ENCODE data around the gene ZNF275.
"Not testable (repeated sequence)": the region's sequence is repeated elsewhere in the genome, so short reads cannot be mapped to it uniquely, and the experiment has no call there.

The ZNF275 gene

DNA sequence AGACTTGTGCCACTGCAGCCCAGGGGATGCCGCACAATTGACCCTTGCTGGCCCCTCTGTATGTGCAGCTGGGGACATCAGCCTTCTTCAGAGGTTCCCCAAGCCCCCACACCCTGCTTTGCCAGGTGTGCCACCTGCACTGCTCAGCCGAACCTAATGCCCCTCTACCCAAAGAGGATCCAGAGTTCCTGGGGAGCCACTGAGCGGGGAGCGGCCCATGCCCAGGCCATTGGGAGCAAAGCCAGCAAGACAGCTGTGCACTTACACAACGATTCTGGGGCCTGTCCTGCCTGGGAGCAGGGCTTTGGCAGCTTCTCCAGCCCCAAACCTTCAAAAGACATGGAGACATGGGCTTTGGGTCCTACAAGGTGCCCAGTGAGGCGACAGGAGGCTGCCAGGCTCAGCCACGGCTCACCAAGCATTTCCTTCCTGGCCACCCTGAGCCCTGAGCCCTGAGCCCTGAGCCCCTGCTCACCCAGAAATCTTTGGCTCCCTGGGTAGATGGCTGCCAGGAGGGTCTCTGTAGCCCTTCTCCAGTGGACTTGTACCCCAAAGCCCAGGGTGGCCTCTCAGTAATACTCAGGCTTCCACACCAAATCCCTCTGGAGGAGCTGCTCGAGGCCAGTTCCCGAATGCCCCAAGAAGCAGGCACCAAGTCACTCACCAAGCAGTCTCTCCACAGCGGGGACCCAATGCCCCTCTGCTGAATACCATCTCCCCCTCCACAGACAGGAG lies 54.2 kb downstream of the ZNF275 start:
- DNase-seq, result no peak

DNA sequence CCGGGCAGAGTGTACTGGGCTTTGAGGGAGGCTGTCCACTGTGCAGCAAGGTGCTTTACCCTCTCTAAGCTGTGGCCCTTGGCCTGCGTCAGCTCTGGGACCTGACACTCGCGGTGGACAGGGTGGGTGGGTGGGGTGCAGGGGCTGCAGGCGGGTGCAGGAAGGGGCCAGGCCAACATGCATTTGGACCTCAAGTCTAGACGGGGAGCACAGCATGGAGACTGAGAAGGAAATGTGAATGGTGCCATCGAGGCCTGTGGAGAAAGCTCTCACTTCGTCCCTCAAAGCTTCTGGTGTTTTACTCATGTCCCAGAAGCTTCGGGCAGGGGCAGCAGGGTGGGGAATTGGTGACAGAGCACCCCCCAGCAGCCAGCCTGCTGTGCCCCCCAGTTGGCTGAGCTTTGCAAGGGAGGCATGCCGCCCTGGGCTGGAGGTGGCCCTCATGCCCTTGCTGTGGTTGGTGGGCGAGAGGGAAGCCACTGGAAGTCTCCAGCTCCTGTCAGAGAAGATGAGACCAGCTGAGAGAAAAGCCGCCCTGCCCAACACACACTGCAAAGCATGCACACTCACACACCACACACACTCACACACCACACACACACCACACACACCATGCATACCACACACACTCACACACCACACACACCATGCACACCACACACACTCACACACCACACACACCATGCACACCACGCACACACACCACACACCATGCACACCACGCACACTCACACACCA lies 54.9 kb downstream of the ZNF275 start:
- DNase-seq, result no peak

DNA sequence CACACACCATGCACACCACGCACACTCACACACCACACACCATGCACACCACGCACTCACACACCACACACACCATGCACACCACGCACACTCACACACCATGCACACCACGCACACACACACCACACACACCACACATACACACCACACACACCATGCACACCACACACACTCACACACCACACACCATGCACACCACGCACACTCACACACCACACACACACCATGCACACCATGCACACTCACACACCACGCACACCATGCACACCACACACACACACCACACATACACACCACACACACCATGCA lies 55.5 kb downstream of the ZNF275 start:
- DNase-seq, result not testable (repeated sequence)

DNA sequence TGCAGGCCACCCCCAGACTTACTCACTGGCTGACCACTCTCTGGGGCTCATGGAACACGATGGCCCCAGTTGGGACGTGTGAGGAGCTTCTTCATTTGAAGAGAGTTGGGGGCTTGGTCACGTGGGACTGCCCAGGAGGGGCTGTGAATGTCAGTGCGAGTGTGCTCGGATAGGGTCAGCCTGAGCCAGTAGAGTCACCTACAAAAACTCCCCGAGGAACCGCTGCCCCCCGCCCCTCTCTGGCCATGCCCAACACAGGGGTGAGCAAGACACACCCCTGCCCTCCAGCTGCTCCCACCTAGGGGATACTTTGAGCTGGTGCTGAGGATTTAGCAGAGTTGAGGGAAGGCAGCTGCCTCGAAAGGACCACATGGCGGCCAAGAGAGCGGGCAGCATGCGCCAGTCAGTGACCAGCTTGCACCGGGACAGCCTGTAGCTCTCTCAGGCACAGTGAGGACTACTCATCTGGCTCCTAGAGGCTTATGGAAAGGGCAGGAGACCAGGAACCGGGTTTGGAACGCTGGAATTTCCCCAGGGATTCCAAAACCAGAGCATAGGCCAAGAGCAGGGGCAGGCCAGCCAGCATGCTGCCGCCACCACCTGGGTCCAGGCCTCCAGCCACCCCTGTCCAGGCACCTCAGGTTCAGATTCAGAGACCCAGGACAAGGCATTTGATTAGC lies 58.8 kb downstream of the ZNF275 start:
- DNase-seq, result no peak

DNA sequence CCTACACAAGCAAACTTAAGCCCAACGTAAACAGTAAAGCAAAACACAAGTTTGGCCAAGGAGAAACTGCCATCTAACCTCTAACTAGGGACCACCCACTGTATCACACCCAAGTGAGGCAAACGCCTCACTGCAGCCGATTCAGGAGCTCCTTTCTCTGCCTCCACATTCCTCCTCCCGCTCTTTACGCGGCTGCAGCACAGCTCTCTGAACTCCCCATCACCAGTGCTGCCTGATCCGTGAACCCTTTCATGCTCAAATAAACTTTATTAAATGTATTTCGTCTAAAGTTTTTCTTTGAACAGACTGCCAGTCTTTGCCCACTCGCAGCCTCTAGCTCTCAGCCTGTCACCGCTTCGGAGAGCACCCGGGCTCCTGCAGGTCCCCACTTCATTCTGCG lies 60.7 kb downstream of the ZNF275 start:
- no peak for DNase-seq

DNA sequence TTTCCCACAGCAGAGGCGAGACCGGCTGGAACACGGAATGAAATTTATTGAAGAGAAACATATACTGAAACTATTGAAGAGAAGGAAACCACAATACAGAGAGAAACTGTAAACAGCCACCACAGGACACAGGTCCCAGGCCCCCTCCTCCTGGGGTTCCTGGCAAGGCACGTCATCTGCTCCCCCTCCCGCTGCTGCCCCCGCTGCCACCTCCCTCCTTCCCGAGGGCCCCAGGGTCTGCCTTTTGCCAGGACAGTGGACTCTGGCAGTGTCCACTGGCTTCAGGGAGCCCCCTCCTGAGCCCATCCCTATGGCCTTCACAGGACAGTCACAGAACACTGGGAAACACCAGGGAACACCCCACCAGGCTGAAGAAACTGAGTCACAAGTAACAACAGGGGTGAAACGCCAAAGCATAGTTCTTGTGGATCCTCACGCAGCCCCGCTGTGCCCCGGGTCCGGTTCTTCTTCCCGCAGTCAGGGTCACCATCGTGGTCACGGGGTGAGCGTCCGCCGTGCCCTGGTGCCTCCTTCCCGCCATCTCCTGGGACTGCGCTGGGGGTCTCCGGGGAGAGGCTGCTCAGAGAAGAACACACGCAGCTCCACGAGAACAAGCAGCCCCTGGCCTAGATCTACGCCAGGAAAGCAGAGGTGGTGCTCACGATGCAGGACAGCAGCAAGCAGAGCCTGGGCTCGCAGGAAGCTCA lies 61.8 kb downstream of the ZNF275 start:
- DNase-seq, result no peak

DNA sequence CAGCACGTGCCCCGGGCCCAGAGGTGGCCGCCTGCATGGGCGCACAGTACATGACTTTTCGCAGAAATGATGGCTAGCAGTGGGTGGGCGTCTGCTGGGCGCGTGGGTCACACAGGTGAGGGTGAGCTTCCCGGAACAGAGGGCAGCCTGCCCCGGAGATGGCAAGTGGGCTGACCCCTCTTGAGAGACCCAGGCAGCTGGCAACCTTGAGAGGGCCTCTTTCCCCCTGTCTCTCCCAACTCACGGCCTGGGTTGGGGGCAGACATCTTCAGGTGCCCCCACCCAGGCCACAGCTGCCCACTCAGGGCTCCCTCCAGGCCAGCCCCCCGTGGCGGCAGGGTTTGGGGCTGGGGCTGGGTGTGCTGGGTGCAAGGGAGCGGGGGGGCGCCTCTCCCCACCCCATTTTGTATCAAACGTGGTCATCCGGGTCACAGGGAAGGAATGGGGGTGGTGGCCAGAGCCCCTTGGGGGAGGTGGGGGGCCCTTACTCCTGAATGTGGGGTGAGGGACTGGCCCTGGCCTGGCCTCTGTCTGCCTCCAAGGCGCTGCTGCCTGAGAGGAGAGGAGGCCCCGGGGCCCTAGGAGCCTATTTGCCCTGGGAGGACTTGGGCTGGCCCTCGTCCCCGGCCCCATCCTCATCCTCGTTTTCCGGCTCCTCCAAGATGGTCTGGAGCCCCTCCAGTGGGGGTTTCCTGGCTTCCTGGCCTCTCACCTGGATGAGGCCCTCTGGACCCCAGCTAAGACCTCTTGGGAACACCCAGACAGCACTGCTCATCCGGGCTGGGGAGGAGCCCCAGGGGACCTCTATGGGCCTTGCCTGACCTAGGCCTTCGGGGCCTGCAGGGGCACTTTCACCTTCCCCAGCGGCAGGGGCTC lies 62.6 kb downstream of the ZNF275 start:
- no peak for DNase-seq

DNA sequence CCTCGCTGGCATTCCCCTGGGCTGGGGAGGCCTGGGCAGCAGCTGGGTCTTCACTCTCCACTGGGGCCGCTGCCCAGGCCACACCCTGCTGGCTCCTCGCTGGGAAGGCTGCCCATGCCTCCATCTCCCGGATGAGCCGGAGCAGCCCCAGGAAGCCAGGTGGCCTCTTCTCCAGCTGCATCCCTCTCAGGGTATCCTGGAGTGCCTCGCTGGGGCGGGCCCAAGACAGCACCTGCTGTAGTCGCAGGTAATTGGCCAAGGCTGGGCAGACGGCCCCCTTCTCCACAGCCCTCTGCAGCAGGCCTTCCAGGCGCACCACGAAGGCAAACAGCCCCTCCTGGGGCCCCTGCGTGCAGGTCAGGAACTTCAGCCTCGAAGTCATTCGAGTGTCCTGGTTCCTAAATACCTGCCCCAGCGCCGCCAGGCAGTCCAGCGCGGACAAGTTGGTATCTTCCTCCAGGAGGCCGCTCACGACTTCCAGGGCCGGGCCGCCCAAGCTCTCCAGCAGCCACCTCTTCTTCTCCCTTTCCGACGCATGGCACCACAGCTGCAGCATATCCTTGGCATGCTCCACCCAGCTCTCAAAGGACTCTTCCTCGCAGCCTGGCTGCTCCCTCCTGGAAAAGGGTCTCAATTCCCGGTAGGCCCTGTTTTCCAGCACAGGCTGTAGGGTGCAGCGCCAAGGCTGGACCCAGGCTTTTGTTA lies 63.5 kb downstream of the ZNF275 start:
- no peak for DNase-seq

DNA sequence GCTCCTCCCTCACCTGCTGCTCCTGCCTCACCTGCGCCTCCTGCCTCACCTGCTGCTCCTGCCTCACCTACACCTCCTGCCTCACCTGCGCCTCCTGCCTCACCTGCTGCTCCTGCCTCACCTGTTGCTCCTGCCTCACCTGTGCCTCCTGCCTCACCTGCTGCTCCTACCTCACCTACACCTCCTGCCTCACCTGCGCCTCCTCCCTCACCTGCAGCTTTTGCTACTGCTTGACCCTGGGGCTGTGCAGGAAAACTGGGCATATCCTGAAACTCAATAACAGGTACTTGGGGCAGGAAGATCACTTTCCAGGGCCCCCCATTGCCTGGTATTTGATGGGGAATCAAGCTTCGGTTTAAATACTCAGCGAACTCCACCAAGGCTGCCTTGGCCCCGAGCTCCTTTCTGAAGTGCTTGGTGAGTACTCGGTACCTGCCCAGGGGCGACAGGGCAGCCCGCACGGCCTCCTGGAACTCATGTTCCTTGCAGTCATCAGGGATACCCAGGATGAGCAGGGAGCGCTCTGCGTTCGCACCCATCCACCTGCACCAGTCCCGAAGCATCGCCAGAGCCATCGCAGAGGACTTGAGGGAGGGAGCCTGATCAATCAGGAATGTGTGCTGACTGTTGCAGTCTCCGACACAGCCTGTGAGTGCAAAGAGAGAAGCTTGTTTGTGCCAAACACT lies 64.5 kb downstream of the ZNF275 start:
- DNase-seq, result no peak

DNA sequence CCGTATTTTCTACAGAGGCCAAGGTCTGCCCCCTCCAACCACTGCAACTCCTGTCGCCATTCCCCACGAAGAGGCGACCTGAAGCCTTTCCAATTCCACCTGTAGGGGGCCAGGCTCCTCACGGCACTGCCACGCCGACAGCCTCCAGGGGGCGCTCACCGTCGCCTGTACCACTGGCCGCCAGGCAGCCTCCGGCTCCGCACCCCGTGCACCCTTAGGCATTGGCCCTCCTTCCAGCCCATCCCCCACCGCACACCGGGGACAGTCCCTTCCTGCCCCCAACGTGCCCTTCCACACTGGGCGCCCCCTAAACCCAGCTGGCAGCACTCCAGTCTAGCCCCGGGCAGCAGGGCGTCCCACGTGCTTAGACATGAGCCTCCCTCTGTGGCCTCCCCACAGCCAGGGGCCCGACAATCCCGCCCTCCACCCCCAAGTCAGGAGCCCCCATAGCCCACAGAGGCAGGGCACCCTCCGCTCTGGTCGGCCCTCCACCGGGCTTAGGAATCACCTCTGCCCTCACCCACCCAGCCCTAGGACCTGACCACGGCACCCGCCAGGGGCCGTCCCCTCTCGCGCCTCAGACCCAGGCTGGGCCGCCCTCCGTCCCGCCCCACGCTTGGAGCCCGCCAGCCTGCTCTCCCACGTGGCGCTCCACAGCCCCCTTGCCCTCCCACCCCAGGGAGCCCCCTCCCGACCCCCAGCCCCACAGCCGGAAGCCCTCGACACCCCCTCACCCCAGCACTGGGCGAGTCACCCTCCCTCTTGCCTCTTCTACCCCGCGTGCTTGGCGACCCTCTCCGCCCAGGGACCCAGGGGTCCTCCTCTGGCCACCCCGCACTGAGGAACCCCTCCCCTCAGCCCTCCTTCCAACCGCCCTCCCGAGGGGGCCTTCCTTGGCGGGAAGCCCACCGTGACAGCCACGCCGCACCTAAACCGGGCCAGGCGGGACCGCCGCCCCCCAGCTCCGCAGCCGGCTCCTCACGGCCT lies 66.5 kb downstream of the ZNF275 start:
- peak; percentile 9 for DNase-seq

DNA sequence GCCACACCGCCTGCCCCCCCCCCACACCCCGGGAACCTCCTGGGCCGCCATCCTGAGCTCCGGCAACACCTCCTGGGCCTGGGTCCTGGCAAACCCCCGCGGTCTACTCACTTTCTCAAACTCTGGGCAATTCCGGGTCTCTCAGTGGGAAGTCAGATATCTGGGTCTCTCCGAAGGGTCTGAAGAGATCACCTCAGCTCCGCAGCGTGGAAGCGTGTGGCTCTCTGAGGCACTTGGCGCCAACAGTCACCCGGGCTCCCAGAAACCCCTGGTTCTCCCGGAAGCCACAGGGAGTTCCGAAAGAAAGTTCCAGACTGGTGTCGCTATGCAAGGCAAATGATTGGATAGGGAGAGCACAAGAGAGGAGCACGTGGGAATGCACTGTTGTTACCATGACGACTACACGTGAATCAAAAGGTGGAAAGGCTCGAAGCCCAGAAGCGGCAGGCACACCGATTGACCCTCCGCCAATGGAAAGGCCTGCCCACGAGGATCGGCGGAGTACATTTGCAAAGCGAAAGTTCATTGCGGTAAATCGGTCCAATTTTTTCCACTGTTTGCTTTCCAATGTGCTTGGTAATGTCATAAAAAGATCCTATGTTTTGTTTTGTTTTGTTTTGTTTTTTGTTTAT lies 67.3 kb downstream of the ZNF275 start, which contains the start of gene PNMA6E:
PNMA6E (minus strand) TSS at position 218 of the 632 bp plus-strand sequence. CDS start 2,501 bp downstream, outside the sequence.
- no peak for DNase-seq

Data from fibroblast of skin of back (primary cell).